Caco-2 (cell line): ENCODE data around the gene LRRC7. TPM values are rescaled to one million over a fixed set of nuclear protein-coding genes. Genes with fewer than 3 reads are reported as not detected.

Source experiments
- BruUV-seq: library from RNA; stranded (reverse); fragments of 400-500 nt; replicated peaks from 2 replicates; lab custom pipeline; 2021; lab: Mats Ljungman, UMichigan
- CTCF ChIA-PET: fragments of 300-600 bp; sonication (Branson Sonifier 250); formaldehyde crosslinking; loops from one replicate; lab custom pipeline; 2022; ENCODE audit warnings: antibody characterized with exemption; lab: Charles Lee
- POLR2A ChIA-PET: fragments of 300-600 bp; sonication (Branson Sonifier 250); formaldehyde crosslinking; loops from one replicate; lab custom pipeline; 2022; ENCODE audit warnings: antibody characterized with exemption; lab: Charles Lee
- DNase-seq, 2 experiments: peaks; one replicate each; pipeline versions ENCODE4 v3.0.0 to v3.0.0-alpha.2; 2020 to 2022
- H3K27me3 ChIP-seq: replicated peaks from 2 replicates; pipeline ENCODE4 v1.6.0; 2011; ENCODE audit warnings: low read length; ENCODE audit not compliant: control insufficient read depth, insufficient read depth
- H3K36me3 ChIP-seq: 2 replicates; pipeline ENCODE4 v1.5.1; 2011; ENCODE audit warnings: low read length; ENCODE audit not compliant: control insufficient read depth, insufficient read depth
- H3K4me1 ChIP-seq: fragments of 250-450 bp; sonication (Bioruptor Pico); 2 replicates; pipeline ENCODE4 v1.5.1; 2020; ENCODE audit warnings: mild to moderate bottlenecking
- H3K4me3 ChIP-seq: 2 replicates; pipeline ENCODE4 v1.5.1; 2011; ENCODE audit warnings: low read depth, mild to moderate bottlenecking, control low read depth, low read length
- H3K9me3 ChIP-seq: fragments of 250-450 bp; sonication (Bioruptor Pico); 2 replicates; pipeline ENCODE4 v1.5.1; 2020; ENCODE audit warnings: mild to moderate bottlenecking, moderate library complexity
- H3K27ac Mint-ChIP-seq: one replicate; pipeline ENCODE4 v1.8.0; 2022; ENCODE audit warnings: mixed read lengths; ENCODE audit not compliant: unreplicated experiment
- H3K27me3 Mint-ChIP-seq: one replicate; pipeline ENCODE4 v1.8.0; 2022; ENCODE audit warnings: mixed read lengths; ENCODE audit not compliant: insufficient read depth, unreplicated experiment
- H3K36me3 Mint-ChIP-seq: one replicate; pipeline ENCODE4 v1.8.0; 2022; ENCODE audit warnings: mild to moderate bottlenecking, mixed read lengths; ENCODE audit not compliant: insufficient read depth, unreplicated experiment
- H3K4me1 Mint-ChIP-seq: one replicate; pipeline ENCODE4 v1.8.0; 2022; ENCODE audit warnings: low read depth, mixed read lengths; ENCODE audit not compliant: unreplicated experiment
- H3K4me3 Mint-ChIP-seq: one replicate; pipeline ENCODE4 v1.8.0; 2022; ENCODE audit warnings: mild to moderate bottlenecking, moderate library complexity, mixed read lengths; ENCODE audit not compliant: unreplicated experiment
- H3K9me3 Mint-ChIP-seq: one replicate; pipeline ENCODE4 v1.8.0; 2022; ENCODE audit warnings: mixed read lengths; ENCODE audit not compliant: unreplicated experiment
- intact Hi-C: fragments of 100-400 bp; cut with micrococcal nuclease; formaldehyde crosslinking; loops from one replicate; pipeline ENCODE4 v1.10.0; 2022; ENCODE audit not compliant: unreplicated experiment
- total RNA-seq: library from RNA; stranded (reverse); gene quantifications from 2 replicates; pipeline ENCODE4 v1.2.3, GENCODE V29; 2022
- TF ChIP-seq, protein P1 (sequence below), 2 experiments: fragments of 200-600 bp in 1 of 2; IDR thresholded peaks; 1 replicate in 1 of 2; 2 replicates in 1 of 2; pipeline versions ENCODE4 v1.5.1 to v1.8.0; 2011 to 2022; ENCODE audit warnings: antibody characterized with exemption in 1 of 2, control low read depth in 1 of 2, inconsistent platforms in 1 of 2, low read depth in 1 of 2, low read length in 1 of 2, mild to moderate bottlenecking in 1 of 2, moderate library complexity in 1 of 2; ENCODE audit not compliant: insufficient read depth in 1 of 2, severe bottlenecking in 1 of 2, unreplicated experiment in 1 of 2

The LRRC7 gene
- total RNA-seq, 1 experiment from 2014 or later, result 8.5 TPM

GRCh38 chr1:69940231-69940630 is 372.5 kb downstream of the LRRC7 start:
- no peaks in the 10 kb centered on the region for H3K9me3 ChIP-seq
- ChIA-PET CTCF (no interaction called here), POLR2A (no interaction called here)
- no peak for DNase-seq
- no peaks in the 10 kb centered on the region for H3K9me3 Mint-ChIP-seq
- no peak overlapping the region for H3K4me3 Mint-ChIP-seq
- no peaks in the 10 kb centered on the region for H3K36me3 Mint-ChIP-seq
- BruUV-seq, result no TSS peak
- TF ChIP-seq, protein P1, sequence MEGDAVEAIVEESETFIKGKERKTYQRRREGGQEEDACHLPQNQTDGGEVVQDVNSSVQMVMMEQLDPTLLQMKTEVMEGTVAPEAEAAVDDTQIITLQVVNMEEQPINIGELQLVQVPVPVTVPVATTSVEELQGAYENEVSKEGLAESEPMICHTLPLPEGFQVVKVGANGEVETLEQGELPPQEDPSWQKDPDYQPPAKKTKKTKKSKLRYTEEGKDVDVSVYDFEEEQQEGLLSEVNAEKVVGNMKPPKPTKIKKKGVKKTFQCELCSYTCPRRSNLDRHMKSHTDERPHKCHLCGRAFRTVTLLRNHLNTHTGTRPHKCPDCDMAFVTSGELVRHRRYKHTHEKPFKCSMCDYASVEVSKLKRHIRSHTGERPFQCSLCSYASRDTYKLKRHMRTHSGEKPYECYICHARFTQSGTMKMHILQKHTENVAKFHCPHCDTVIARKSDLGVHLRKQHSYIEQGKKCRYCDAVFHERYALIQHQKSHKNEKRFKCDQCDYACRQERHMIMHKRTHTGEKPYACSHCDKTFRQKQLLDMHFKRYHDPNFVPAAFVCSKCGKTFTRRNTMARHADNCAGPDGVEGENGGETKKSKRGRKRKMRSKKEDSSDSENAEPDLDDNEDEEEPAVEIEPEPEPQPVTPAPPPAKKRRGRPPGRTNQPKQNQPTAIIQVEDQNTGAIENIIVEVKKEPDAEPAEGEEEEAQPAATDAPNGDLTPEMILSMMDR (IDR thresholded peaks at IDR 0.05; ENCODE audit: insufficient read depth in 1 of 2, low read depth in 1 of 2, low read length in 1 of 2, severe bottlenecking in 1 of 2, unreplicated experiment in 1 of 2), result no peak
- no peaks in the 10 kb centered on the region for H3K4me1 Mint-ChIP-seq
- no peaks in the 10 kb centered on the region for H3K4me1 ChIP-seq
- H3K27me3 Mint-ChIP-seq, result no peaks in the 10 kb centered on the region
- H3K27ac Mint-ChIP-seq, result no peak overlapping the region
- H3K4me3 ChIP-seq, result no peak overlapping the region
- intact Hi-C loops, result no loop called here
- no peaks in the 10 kb centered on the region for H3K36me3 ChIP-seq
- no peaks in the 10 kb centered on the region for H3K27me3 ChIP-seq

DNA sequence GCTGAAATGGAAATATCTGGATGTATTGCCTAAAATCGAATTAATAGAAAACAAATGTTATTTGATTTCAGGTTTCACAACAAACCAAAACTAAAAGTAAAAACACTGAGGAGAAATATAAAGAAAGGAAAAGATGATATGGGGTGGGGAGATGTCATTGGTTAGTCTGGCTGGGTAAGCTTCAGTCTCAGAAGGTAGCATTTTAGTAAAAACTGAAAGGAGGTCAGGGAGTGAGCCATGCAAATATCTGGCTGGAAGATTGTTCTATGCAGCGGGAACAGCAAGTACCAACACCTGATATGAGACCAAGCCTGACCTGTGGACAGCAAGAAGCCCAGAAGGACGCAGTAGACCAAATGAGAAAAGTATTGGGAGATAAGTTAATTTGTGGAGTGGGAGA is 373.1 kb downstream of the LRRC7 start:
- H3K27me3 Mint-ChIP-seq, result no peaks in the 10 kb centered on the region
- no peaks in the 10 kb centered on the region for H3K4me1 Mint-ChIP-seq
- ChIA-PET CTCF (no interaction called here), POLR2A (no interaction called here)
- no peak overlapping the region for H3K27ac Mint-ChIP-seq
- no peak overlapping the region for H3K4me3 Mint-ChIP-seq
- H3K36me3 Mint-ChIP-seq, result no peaks in the 10 kb centered on the region
- TF ChIP-seq, protein P1 (IDR thresholded peaks at IDR 0.05; ENCODE audit: insufficient read depth in 1 of 2, low read depth in 1 of 2, low read length in 1 of 2, severe bottlenecking in 1 of 2, unreplicated experiment in 1 of 2), result no peak
- H3K9me3 ChIP-seq, result no peaks in the 10 kb centered on the region
- intact Hi-C loops, result no loop called here
- H3K9me3 Mint-ChIP-seq, result no peaks in the 10 kb centered on the region
- no TSS peak for BruUV-seq
- H3K36me3 ChIP-seq, result no peaks in the 10 kb centered on the region
- H3K4me1 ChIP-seq, result no peaks in the 10 kb centered on the region
- no peaks in the 10 kb centered on the region for H3K27me3 ChIP-seq
- H3K4me3 ChIP-seq, result no peak overlapping the region
- DNase-seq, result no peak

DNA sequence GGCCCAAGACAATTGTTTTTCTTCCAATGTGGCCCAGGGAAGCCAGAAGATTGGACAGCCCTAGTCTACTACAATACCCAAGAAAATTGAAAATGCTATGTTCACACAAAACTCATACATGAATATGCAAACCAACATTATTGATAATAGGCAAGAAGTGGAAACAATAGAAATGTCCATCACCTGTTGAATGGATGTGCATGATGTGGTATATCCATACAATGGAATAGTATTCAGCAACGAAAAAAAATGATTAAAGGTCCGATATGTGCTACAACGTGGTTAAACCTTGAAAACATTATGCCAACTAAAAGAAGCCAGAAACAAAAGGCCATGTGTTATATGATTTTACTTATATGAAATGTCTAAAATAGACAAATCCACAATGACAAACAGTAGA is 375.3 kb downstream of the LRRC7 start:
- H3K36me3 Mint-ChIP-seq, result no peaks in the 10 kb centered on the region
- Histone ChIP-seq H3K4me1 (no peaks in the 10 kb centered on the region), H3K9me3 (no peaks in the 10 kb centered on the region), H3K4me3 (no peak overlapping the region), H3K36me3 (no peaks in the 10 kb centered on the region), H3K27me3 (no peaks in the 10 kb centered on the region)
- H3K9me3 Mint-ChIP-seq, result no peaks in the 10 kb centered on the region
- H3K4me1 Mint-ChIP-seq, result no peaks in the 10 kb centered on the region
- BruUV-seq, result no TSS peak
- H3K4me3 Mint-ChIP-seq, result no peak overlapping the region
- POLR2A ChIA-PET, result no interaction called here
- TF ChIP-seq, protein P1 (IDR thresholded peaks at IDR 0.05; ENCODE audit: insufficient read depth in 1 of 2, low read depth in 1 of 2, low read length in 1 of 2, severe bottlenecking in 1 of 2, unreplicated experiment in 1 of 2), result no peak
- DNase-seq, result no peak
- CTCF ChIA-PET, result no interaction called here
- no peak overlapping the region for H3K27ac Mint-ChIP-seq
- intact Hi-C loops, result no loop called here
- H3K27me3 Mint-ChIP-seq, result no peaks in the 10 kb centered on the region
